ENCODE measurements around the gene TAF5L. TPM values are rescaled to one million over a fixed set of nuclear protein-coding genes. Genes with fewer than 3 reads are reported as not detected.
"Not testable (repeated sequence)": the region's sequence is repeated elsewhere in the genome, so short reads cannot be mapped to it uniquely, and the experiment has no call there.

TAF5L gene
- total and polyA plus RNA-seq, 9 donors = 7.6 to 19.8 (median 12.5) TPM

DNA sequence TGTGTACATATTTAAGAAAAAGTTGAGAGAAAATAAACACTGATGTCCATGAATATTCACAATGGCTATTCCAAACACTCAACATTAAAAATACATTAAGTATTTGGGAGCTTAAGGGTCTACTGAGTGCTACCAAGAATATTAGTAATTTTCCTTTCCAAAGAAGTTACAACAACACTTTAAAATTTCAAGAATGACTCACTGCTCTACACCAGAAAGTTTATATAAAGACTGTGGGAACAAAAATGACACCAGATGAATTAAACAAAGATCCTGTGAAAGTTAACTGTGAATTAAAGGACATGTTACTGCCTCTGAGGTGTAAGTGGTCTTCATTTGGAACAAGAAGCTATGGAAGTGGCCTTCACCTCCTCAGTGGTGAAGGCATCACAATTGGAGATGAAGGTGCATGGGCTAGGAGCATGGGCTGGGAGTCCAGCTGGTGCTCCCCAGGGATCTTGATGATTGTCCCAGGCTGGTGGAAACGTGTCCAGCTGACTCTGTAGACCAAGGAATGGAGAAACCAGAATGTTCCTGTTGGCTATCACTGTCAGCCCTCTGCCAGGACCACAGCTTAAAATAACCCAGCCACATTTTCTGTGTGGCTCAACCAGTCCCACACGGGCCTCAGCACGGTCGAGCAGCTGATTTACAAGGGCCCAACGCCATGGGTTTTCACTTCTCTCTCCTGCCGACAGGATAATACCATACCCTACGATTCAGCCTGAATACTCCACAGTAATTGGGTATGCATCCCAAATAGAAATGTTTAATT lies 28.8 kb downstream of the TAF5L start:
- Histone ChIP-seq H3K4me3 (no peak overlapping the region), H3K9me3 (no peaks in the 10 kb centered on the region), H3K27ac (no peak overlapping the region), H3K36me3 (no peaks in the 10 kb centered on the region), H3K4me1 (ENCODE audit: insufficient read depth) (peaks cover 2% of the 10 kb centered on the region), H3K27me3 (no peaks in the 10 kb centered on the region)
- no peak for TF ChIP-seq POLR2A (IDR thresholded peaks at IDR 0.05)
- TF ChIP-seq CTCF (IDR thresholded peaks at IDR 0.05) = no peak
- TF ChIP-seq EP300 (IDR thresholded peaks at IDR 0.05) = no peak
- DNase-seq = no peak
- intact Hi-C loops (cut with DNase I) = no loop called here
- 60 to 76% (median 65%) methylated on average over 7 of the region's 7 CpGs for WGBS, 3 donors

DNA sequence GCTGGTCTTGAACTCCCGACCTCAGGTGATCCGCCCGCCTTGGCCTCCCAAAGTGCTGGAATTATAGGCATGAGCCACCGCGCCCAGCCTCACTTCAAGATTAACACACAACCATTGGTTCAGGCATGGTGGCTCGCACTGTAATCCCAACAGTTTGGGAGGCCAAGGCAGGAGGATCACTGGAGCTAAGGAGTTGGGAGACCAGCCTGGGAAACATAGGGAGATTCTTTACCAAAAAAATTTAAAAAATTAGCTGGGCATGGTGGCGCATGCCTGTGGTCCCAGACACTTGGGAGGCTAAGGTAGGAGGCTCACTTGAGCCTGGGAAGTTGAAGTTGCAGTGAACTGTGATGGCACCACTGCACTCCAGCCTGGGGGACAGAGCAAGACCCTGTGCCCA lies 30.0 kb downstream of the TAF5L start:
- intact Hi-C loops (cut with DNase I); H3K4me1 ChIP-seq (ENCODE audit: insufficient read depth); DNase-seq; H3K27ac ChIP-seq; H3K9me3 ChIP-seq; H3K4me3 ChIP-seq; H3K27me3 ChIP-seq; H3K36me3 ChIP-seq: not testable (repeated sequence)
- WGBS, 3 donors = 97 to 99% (median 97%) methylated on average over 7 of the region's 7 CpGs

GRCh38 chr1:229594227-229595008 lies 31.5 kb downstream of the TAF5L start:
- peaks cover 2% of the 10 kb centered on the region for H3K4me1 ChIP-seq (ENCODE audit: insufficient read depth)
- WGBS, 3 donors = 93 to 95% (median 94%) methylated on average over 34 of the region's 34 CpGs
- H3K9me3 ChIP-seq = no peaks in the 10 kb centered on the region
- no peak for DNase-seq
- H3K27me3 ChIP-seq = no peaks in the 10 kb centered on the region
- intact Hi-C loops (cut with DNase I) = no loop called here
- TF ChIP-seq EP300 (IDR thresholded peaks at IDR 0.05) (no peak), CTCF (IDR thresholded peaks at IDR 0.05) (no peak), POLR2A (IDR thresholded peaks at IDR 0.05) (no peak)
- H3K36me3 ChIP-seq = no peaks in the 10 kb centered on the region
- H3K27ac ChIP-seq = no peak overlapping the region
- no peak overlapping the region for H3K4me3 ChIP-seq

DNA sequence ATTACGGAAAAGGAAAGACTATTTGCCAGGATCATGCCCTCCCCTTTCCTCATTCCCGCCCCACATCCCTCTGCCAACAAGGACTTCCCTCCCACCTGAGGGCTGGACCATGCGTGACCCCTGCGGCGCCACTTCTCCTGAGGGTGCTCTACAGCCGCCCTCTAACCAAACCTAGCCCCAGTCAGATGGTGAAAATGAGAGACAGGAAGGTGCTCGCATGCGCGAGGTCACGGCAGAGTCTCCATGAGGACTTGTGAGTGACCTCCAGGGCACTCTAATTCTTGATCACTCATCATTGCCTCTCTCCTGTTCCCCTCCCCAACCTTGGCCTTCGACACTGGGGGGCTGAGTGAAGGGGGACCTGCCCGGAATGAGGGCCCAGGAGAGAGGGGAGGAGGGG lies 32.1 kb downstream of the TAF5L start:
- Histone ChIP-seq H3K4me3 (no peak overlapping the region), H3K4me1 (ENCODE audit: insufficient read depth) (peaks cover 2% of the 10 kb centered on the region), H3K27ac (no peak overlapping the region), H3K9me3 (no peaks in the 10 kb centered on the region), H3K27me3 (no peaks in the 10 kb centered on the region), H3K36me3 (no peaks in the 10 kb centered on the region)
- 81 to 92% (median 88%) methylated on average over 12 of the region's 12 CpGs for WGBS, 3 donors
- TF ChIP-seq CTCF (IDR thresholded peaks at IDR 0.05) (no peak), EP300 (IDR thresholded peaks at IDR 0.05) (no peak), POLR2A (IDR thresholded peaks at IDR 0.05) (no peak)
- intact Hi-C loops (cut with DNase I) = no loop called here
- no peak for DNase-seq

- WGBS, 3 donors = 92% methylated on average over 5 of the region's 5 CpGs
- Histone ChIP-seq H3K36me3 (no peaks in the 10 kb centered on the region), H3K27me3 (no peaks in the 10 kb centered on the region), H3K4me3 (no peak overlapping the region), H3K4me1 (ENCODE audit: insufficient read depth) (no peaks in the 10 kb centered on the region), H3K27ac (no peak overlapping the region), H3K9me3 (no peaks in the 10 kb centered on the region)
- intact Hi-C loops (cut with DNase I) = no loop called here
- TF ChIP-seq CTCF (IDR thresholded peaks at IDR 0.05) (no peak), EP300 (IDR thresholded peaks at IDR 0.05) (no peak), POLR2A (IDR thresholded peaks at IDR 0.05) (no peak)
- no peak for DNase-seq
These were observed 35.8 kb downstream of the TAF5L start for GRCh38 chr1:229590119-229590518.
